ENCODE results near the gene SPRR2B. TPM values are rescaled to one million over a fixed set of nuclear protein-coding genes. Genes with fewer than 3 reads are reported as not detected.

Gene SPRR2B
- not detected for total RNA-seq

GRCh38 chr1:153071511-153071910 is at the start of gene SPRR2B:
Gene SPRR2B, minus strand, starts transcription at chr1:153071611. Its CDS starts 772 bp downstream, at chr1:153070839.

GRCh38 chr1:153113416-153113815 is 42.0 kb upstream of the SPRR2B start, which contains the start of gene SPRR2F:
Gene SPRR2F, minus strand, starts transcription at chr1:153113516. Its CDS starts 783 bp downstream, at chr1:153112733.

GRCh38 chr1:153094426-153094825 is 23.0 kb upstream of the SPRR2B start, which contains the start of gene SPRR2E:
Gene SPRR2E, minus strand, starts transcription at chr1:153094526. Its CDS starts 775 bp downstream, at chr1:153093751.

GRCh38 chr1:153057375-153057774 is 14.0 kb downstream of the SPRR2B start, which contains the start of gene SPRR2A:
Gene SPRR2A, minus strand, starts transcription at chr1:153057512. Its CDS starts 777 bp downstream, at chr1:153056735.

GRCh38 chr1:153040950-153041631 is 30.3 kb downstream of the SPRR2B start, which contains the start of gene SPRR2D:
Gene SPRR2D, minus strand, starts transcription at chr1:153041120. Its CDS starts 774 bp downstream, at chr1:153040346.

GRCh38 chr1:153030895-153031294 is 40.5 kb downstream of the SPRR2B start, which contains the start of gene SPRR1B:
Gene SPRR1B, plus strand, starts transcription at chr1:153031203. Its CDS starts 1,143 bp downstream, at chr1:153032346.

Other genes with a start within 250 kb of the SPRR2B start
- not detected for gene LCE1A, start 244.1 kb downstream of the SPRR2B start, total RNA-seq
- not detected for gene LCE6A, start 228.8 kb downstream of the SPRR2B start, total RNA-seq
- not detected for gene LCE7A, start 211.6 kb downstream of the SPRR2B start, total RNA-seq
- not detected for gene SMCP, start 193.3 kb downstream of the SPRR2B start, total RNA-seq
- gene IVL, start 163.1 kb downstream of the SPRR2B start, total RNA-seq, result 0.44 TPM
- gene SPRR5, start 124.4 kb downstream of the SPRR2B start, total RNA-seq, result not detected
- gene SPRR4, start 101.0 kb downstream of the SPRR2B start, total RNA-seq, result not detected
- not detected for gene SPRR1A, start 87.5 kb downstream of the SPRR2B start, total RNA-seq
- not detected for gene SPRR3, start 69.9 kb downstream of the SPRR2B start, total RNA-seq
- not detected for gene SPRR1B, start 40.4 kb downstream of the SPRR2B start, total RNA-seq
- gene SPRR2D, start 30.5 kb downstream of the SPRR2B start, total RNA-seq, result not detected
- gene SPRR2A, start 14.1 kb downstream of the SPRR2B start, total RNA-seq, result not detected
- gene SPRR2E, start 22.9 kb upstream of the SPRR2B start, total RNA-seq, result not detected
- not detected for gene SPRR2F, start 41.9 kb upstream of the SPRR2B start, total RNA-seq
- not detected for gene SPRR2G, start 79.3 kb upstream of the SPRR2B start, total RNA-seq
- not detected for gene LELP1, start 131.8 kb upstream of the SPRR2B start, total RNA-seq
- not detected for gene PRR9, start 146.0 kb upstream of the SPRR2B start, total RNA-seq
- 0.44 TPM for gene LORICRIN, start 188.1 kb upstream of the SPRR2B start, total RNA-seq
- gene PGLYRP3, start 241.3 kb upstream of the SPRR2B start, total RNA-seq, result not detected